Tibial nerve (tissue), 4 donors: ENCODE results near the gene PEX14. TPM values are rescaled to one million over a fixed set of nuclear protein-coding genes. Genes with fewer than 3 reads are reported as not detected.

ENCODE experiments used
- DNase-seq, 2 donors: peaks; one replicate each; pipeline ENCODE4 v3.0.0-alpha.2; 2019; ENCODE audit warnings: low spot score in 2 of 2
- H3K27ac ChIP-seq, 4 donors: fragments of 200-600 bp; sonication (generic) in 3 of 4; one replicate each; pipeline ENCODE4 v1.5.1; 2017 to 2019; ENCODE audit warnings: mild to moderate bottlenecking in 1 of 4
- H3K27me3 ChIP-seq, 2 donors: fragments of 200-600 bp; sonication (generic) in 1 of 2; one replicate each; pipeline versions ENCODE4 v1.5.1 to v1.6.0; 2017 to 2019
- H3K36me3 ChIP-seq, 3 donors: fragments of 200-600 bp; sonication (generic); one replicate each; pipeline ENCODE4 v1.5.1; 2018 to 2019
- H3K4me1 ChIP-seq, 4 donors: fragments of 200-600 bp; sonication (generic) in 3 of 4; one replicate each; pipeline ENCODE4 v1.5.1; 2017 to 2019
- H3K4me3 ChIP-seq, 4 donors: fragments of 200-600 bp; sonication (generic) in 3 of 4; one replicate each; pipeline ENCODE4 v1.5.1; 2017 to 2019; ENCODE audit warnings: mild to moderate bottlenecking in 1 of 4, moderate library complexity in 1 of 4
- H3K9me3 ChIP-seq, 4 donors: fragments of 200-600 bp; sonication (generic) in 3 of 4; one replicate each; pipeline ENCODE4 v1.5.1; 2017 to 2019
- CTCF ChIP-seq, 5 experiments: fragments of 200-600 bp in 3 of 5; fragments of 450-650 bp in 2 of 5; sonication (generic) in 3 of 5; IDR thresholded peaks; one replicate each; pipeline ENCODE4 v1.5.1; 2016 to 2019; ENCODE audit warnings: antibody characterized with exemption in 5 of 5, mild to moderate bottlenecking in 3 of 5, moderate library complexity in 2 of 5
- EP300 ChIP-seq, 2 donors: sonication (generic); formaldehyde crosslinking; IDR thresholded peaks; one replicate each; pipeline ENCODE4 v1.6.1; 2017; ENCODE audit warnings: antibody characterized with exemption in 2 of 2, mild to moderate bottlenecking in 1 of 2
- POLR2A ChIP-seq, 2 donors: fragments of 450-650 bp; IDR thresholded peaks; one replicate each; pipeline ENCODE4 v1.6.1; 2017; ENCODE audit warnings: antibody characterized with exemption in 2 of 2, mild to moderate bottlenecking in 2 of 2, moderate library complexity in 2 of 2
- whole genome bisulfite sequencing, 2 donors: methylation state at CpG; one replicate each; pipeline ENCODE4 v1.1.5; 2018; 5-methylcytosine and 5-hydroxymethylcytosine counted together
- small RNA-seq: library from RNA; depleted of rRNA; stranded (forward); fragments of <200 nt; gene quantifications from one replicate; pipeline ENCODE3, GENCODE V24; 2016
- total RNA-seq, 4 donors: library from RNA; depleted of rRNA; stranded (reverse); fragments of >200 nt; gene quantifications; one replicate each; pipeline ENCODE4 v1.1.0, GENCODE V29; 2016

Gene PEX14
- total RNA-seq, 4 donors from 2014 or later = 14.4 to 21.8 (median 18.2) TPM

GRCh38 chr1:10678402-10678801, 203.7 kb downstream of the PEX14 start:
- Histone ChIP-seq H3K4me1 (peaks cover 0 to 14% (median 0%) of the 10 kb centered on the region in 4 donors), H3K4me3 (no peak overlapping the region), H3K36me3 (no peaks in the 10 kb centered on the region), H3K27me3 (peaks cover 0 to 8% of the 10 kb centered on the region in 2 donors), H3K27ac (no peak overlapping the region), H3K9me3 (no peaks in the 10 kb centered on the region)
- TF ChIP-seq CTCF (IDR thresholded peaks at IDR 0.05) = no peak
- no peak for TF ChIP-seq POLR2A (IDR thresholded peaks at IDR 0.05)
- no peak for TF ChIP-seq EP300 (IDR thresholded peaks at IDR 0.05)
- 83 to 85% methylated on average over 23 of the region's 23 CpGs for WGBS, 2 donors
- no peak for DNase-seq

GRCh38 chr1:10678852-10679251, 204.1 kb downstream of the PEX14 start:
- H3K36me3 ChIP-seq = no peaks in the 10 kb centered on the region
- DNase-seq = no peak
- no peaks in the 10 kb centered on the region for H3K9me3 ChIP-seq
- 92 to 94% methylated on average over 7 to 11 of the region's 11 CpGs for WGBS, 2 donors
- peaks cover 0 to 3% of the 10 kb centered on the region in 2 donors for H3K27me3 ChIP-seq
- peaks cover 0 to 14% (median 0%) of the 10 kb centered on the region in 4 donors for H3K4me1 ChIP-seq
- H3K4me3 ChIP-seq = no peak overlapping the region
- H3K27ac ChIP-seq = no peak overlapping the region
- TF ChIP-seq POLR2A (IDR thresholded peaks at IDR 0.05) = no peak
- TF ChIP-seq EP300 (IDR thresholded peaks at IDR 0.05) = no peak
- no peak for TF ChIP-seq CTCF (IDR thresholded peaks at IDR 0.05)

GRCh38 chr1:10679496-10680220, 204.9 kb downstream of the PEX14 start:
- no peak for TF ChIP-seq EP300 (IDR thresholded peaks at IDR 0.05)
- TF ChIP-seq POLR2A (IDR thresholded peaks at IDR 0.05) = no peak
- no peak for TF ChIP-seq CTCF (IDR thresholded peaks at IDR 0.05)
- H3K4me3 ChIP-seq = no peak overlapping the region
- 48 to 49% methylated on average over 9 of the region's 9 CpGs for WGBS, 2 donors
- no peak for DNase-seq
- H3K36me3 ChIP-seq = no peaks in the 10 kb centered on the region
- no peak overlapping the region for H3K27ac ChIP-seq
- H3K27me3 ChIP-seq = no peaks in the 10 kb centered on the region
- no peaks in the 10 kb centered on the region for H3K9me3 ChIP-seq
- peaks cover 0 to 14% (median 0%) of the 10 kb centered on the region in 4 donors for H3K4me1 ChIP-seq

Small RNAs within 50 kb of the gene (small RNA-seq; reads per million reads assigned to genes)
- gene RN7SL614P = not detected

Other genes with a start within 250 kb of the PEX14 start
- 100 to 1,000 TPM in 1 of 4 donors, 10 to 100 TPM in 3; 54.5 to 160 (median 67.5) TPM for gene PGD, start 75.9 kb upstream of the PEX14 start, total RNA-seq
- 10 to 100 TPM in 2 of 4 donors, 1 to 10 TPM in 2; 3.3 to 15.3 (median 8.6) TPM for gene CENPS, start 44.5 kb upstream of the PEX14 start, total RNA-seq
- gene CORT, start 24.9 kb upstream of the PEX14 start, total RNA-seq = 1 to 10 TPM in 1 of 4 donors, not detected in 3; 1.7 TPM
- gene DFFA, start 2.4 kb upstream of the PEX14 start, total RNA-seq = 10 to 100 TPM; 14.9 to 19.5 (median 18.9) TPM